ENCODE results near the gene OVOL3. TPM values are rescaled to one million over a fixed set of nuclear protein-coding genes. Genes with fewer than 3 reads are reported as not detected.

OVOL3 gene
- total and polyA plus RNA-seq, 7 donors = 0.13 TPM; not detected in 6

- no peak for DNase-seq
- H3K36me3 ChIP-seq (ENCODE audit: insufficient read depth in 1 of 2, low read depth in 1 of 2) = no peaks in the 10 kb centered on the region
- no peak for ATAC-seq
- H3K9me3 ChIP-seq = no peaks in the 10 kb centered on the region
- no peaks in the 10 kb centered on the region for H3K4me1 ChIP-seq
- TF ChIP-seq, protein P1, sequence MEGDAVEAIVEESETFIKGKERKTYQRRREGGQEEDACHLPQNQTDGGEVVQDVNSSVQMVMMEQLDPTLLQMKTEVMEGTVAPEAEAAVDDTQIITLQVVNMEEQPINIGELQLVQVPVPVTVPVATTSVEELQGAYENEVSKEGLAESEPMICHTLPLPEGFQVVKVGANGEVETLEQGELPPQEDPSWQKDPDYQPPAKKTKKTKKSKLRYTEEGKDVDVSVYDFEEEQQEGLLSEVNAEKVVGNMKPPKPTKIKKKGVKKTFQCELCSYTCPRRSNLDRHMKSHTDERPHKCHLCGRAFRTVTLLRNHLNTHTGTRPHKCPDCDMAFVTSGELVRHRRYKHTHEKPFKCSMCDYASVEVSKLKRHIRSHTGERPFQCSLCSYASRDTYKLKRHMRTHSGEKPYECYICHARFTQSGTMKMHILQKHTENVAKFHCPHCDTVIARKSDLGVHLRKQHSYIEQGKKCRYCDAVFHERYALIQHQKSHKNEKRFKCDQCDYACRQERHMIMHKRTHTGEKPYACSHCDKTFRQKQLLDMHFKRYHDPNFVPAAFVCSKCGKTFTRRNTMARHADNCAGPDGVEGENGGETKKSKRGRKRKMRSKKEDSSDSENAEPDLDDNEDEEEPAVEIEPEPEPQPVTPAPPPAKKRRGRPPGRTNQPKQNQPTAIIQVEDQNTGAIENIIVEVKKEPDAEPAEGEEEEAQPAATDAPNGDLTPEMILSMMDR (IDR thresholded peaks at IDR 0.05) = no peak
- no peaks in the 10 kb centered on the region for H3K27me3 ChIP-seq (ENCODE audit: insufficient read depth in 3 of 3, low read length in 2 of 3)
- H3K4me3 ChIP-seq = no peak overlapping the region
- intact Hi-C loops (cut with DNase I) = no loop called here
- 73 to 91% (median 89%) methylated on average over 13 of the region's 13 CpGs for WGBS, 3 donors
- no peak overlapping the region for H3K27ac ChIP-seq
Measured at GRCh38 chr19:36090910-36091695, 19.8 kb upstream of the OVOL3 start.

- Histone ChIP-seq H3K9me3 (no peaks in the 10 kb centered on the region), H3K36me3 (ENCODE audit: insufficient read depth in 1 of 2, low read depth in 1 of 2) (no peaks in the 10 kb centered on the region), H3K27me3 (ENCODE audit: insufficient read depth in 3 of 3, low read length in 2 of 3) (no peaks in the 10 kb centered on the region), H3K4me3 (no peak overlapping the region), H3K27ac (no peak overlapping the region), H3K4me1 (no peaks in the 10 kb centered on the region)
- no peak for ATAC-seq
- no peak for DNase-seq
- TF ChIP-seq, protein P1 (IDR thresholded peaks at IDR 0.05) = no peak
- intact Hi-C loops (cut with DNase I) = no loop called here
- WGBS, 3 donors = 92 to 94% (median 92%) methylated on average over 7 of the region's 7 CpGs
Measured at GRCh38 chr19:36092566-36092965, 18.4 kb upstream of the OVOL3 start.

- H3K9me3 ChIP-seq = no peaks in the 10 kb centered on the region
- TF ChIP-seq, protein P1 (IDR thresholded peaks at IDR 0.05) = no peak
Measured at GRCh38 chr19:36093146-36093662, 17.7 kb upstream of the OVOL3 start.

GRCh38 chr19:36093687-36094086, 17.3 kb upstream of the OVOL3 start:
- no peaks in the 10 kb centered on the region for H3K9me3 ChIP-seq
- H3K4me1 ChIP-seq = no peaks in the 10 kb centered on the region
- ATAC-seq = no peak
- no peak overlapping the region for H3K4me3 ChIP-seq
- H3K27ac ChIP-seq = no peak overlapping the region
- TF ChIP-seq, protein P1 (IDR thresholded peaks at IDR 0.05) = no peak
- 63 to 81% (median 66%) methylated on average over 6 of the region's 6 CpGs for WGBS, 3 donors
- intact Hi-C loops (cut with DNase I) = no loop called here
- DNase-seq = no peak
- no peaks in the 10 kb centered on the region for H3K36me3 ChIP-seq (ENCODE audit: insufficient read depth in 1 of 2, low read depth in 1 of 2)
- H3K27me3 ChIP-seq (ENCODE audit: insufficient read depth in 3 of 3, low read length in 2 of 3) = no peaks in the 10 kb centered on the region

More at GRCh38 chr19:36093146-36093662, 17.7 kb upstream of the OVOL3 start:
- no peaks in the 10 kb centered on the region for H3K36me3 ChIP-seq (ENCODE audit: insufficient read depth in 1 of 2, low read depth in 1 of 2)
- no peaks in the 10 kb centered on the region for H3K4me1 ChIP-seq
- no peak for ATAC-seq
- intact Hi-C loops (cut with DNase I) = no loop called here
- H3K4me3 ChIP-seq = no peak overlapping the region
- no peak overlapping the region for H3K27ac ChIP-seq
- 85 to 97% (median 91%) methylated on average over 5 of the region's 5 CpGs for WGBS, 3 donors
- no peak for DNase-seq
- H3K27me3 ChIP-seq (ENCODE audit: insufficient read depth in 3 of 3, low read length in 2 of 3) = no peaks in the 10 kb centered on the region

Data from psoas muscle (tissue), 8 donors.